WTC11 (cell line): ENCODE measurements around the gene NBAS. TPM values are rescaled to one million over a fixed set of nuclear protein-coding genes. Genes with fewer than 3 reads are reported as not detected.

Source experiments
- ATAC-seq: fragments of 200-7000 bp; cut with Tn5 transposase; 2 replicates; pipeline ENCODE4 v1.10.0; 2021; ENCODE audit warnings: mild to moderate bottlenecking, moderate library complexity
- CTCF ChIA-PET: fragments of 300-600 bp; sonication (Branson Sonifier 250); formaldehyde crosslinking; loops from one replicate; lab custom pipeline; 2021; ENCODE audit warnings: antibody characterized with exemption; lab: Charles Lee
- POLR2A ChIA-PET: fragments of 350-600 bp; sonication (Branson Sonifier 250); formaldehyde crosslinking; loops from one replicate; lab custom pipeline; 2021; ENCODE audit warnings: antibody characterized with exemption; lab: Charles Lee
- DNase-seq: peaks from one replicate; pipeline ENCODE4 v3.0.0; 2021; ENCODE audit warnings: low spot score
- H3K27ac Mint-ChIP-seq: 2 replicates; pipeline ENCODE4 v1.8.0; 2021; ENCODE audit warnings: mixed read lengths
- H3K27me3 Mint-ChIP-seq: 2 replicates; pipeline ENCODE4 v1.8.0; 2021; ENCODE audit warnings: low read depth, mild to moderate bottlenecking, moderate library complexity, mixed read lengths
- H3K36me3 Mint-ChIP-seq: 2 replicates; pipeline ENCODE4 v1.8.0; 2021; ENCODE audit warnings: mixed read lengths
- H3K4me1 Mint-ChIP-seq: 2 replicates; pipeline ENCODE4 v1.8.0; 2022; ENCODE audit warnings: mixed read lengths
- H3K4me3 Mint-ChIP-seq: 2 replicates; pipeline ENCODE4 v1.8.0; 2021; ENCODE audit warnings: mild to moderate bottlenecking, moderate library complexity, mixed read lengths
- H3K9me3 Mint-ChIP-seq: 2 replicates; pipeline ENCODE4 v1.8.0; 2021; ENCODE audit warnings: mixed read lengths
- ARID4B ChIP-seq: sonication (generic); formaldehyde crosslinking; IDR thresholded peaks from 2 replicates; pipeline ENCODE4 v1.8.0; 2023; ENCODE audit warnings: missing genetic modification reagents, mild to moderate bottlenecking, borderline replicate concordance
- ATF2 ChIP-seq: sonication (generic); formaldehyde crosslinking; IDR thresholded peaks from 2 replicates; pipeline ENCODE4 v1.8.1; 2022; ENCODE audit warnings: low read depth, missing genetic modification reagents, borderline replicate concordance
- CREM ChIP-seq: sonication (generic); formaldehyde crosslinking; IDR thresholded peaks from 2 replicates; pipeline ENCODE4 v1.8.1; 2022; ENCODE audit warnings: mild to moderate bottlenecking, missing genetic modification reagents, moderate library complexity
- ELF4 ChIP-seq: sonication (generic); formaldehyde crosslinking; IDR thresholded peaks from 2 replicates; pipeline ENCODE4 v1.8.1; 2022; ENCODE audit warnings: low read depth, mild to moderate bottlenecking, moderate library complexity, missing genetic modification reagents
- FOXJ3 ChIP-seq: sonication (generic); formaldehyde crosslinking; IDR thresholded peaks from 2 replicates; pipeline ENCODE4 v1.9.0; 2021; ENCODE audit warnings: missing genetic modification reagents, mild to moderate bottlenecking, borderline replicate concordance
- GTF2I ChIP-seq: fragments of 250-450 bp; sonication (Bioruptor Pico); conservative IDR thresholded peaks from 2 replicates; pipeline ENCODE4 v1.4.0; 2021; ENCODE audit warnings: mild to moderate bottlenecking
- KAT7 ChIP-seq: sonication (generic); formaldehyde crosslinking; IDR thresholded peaks from 2 replicates; pipeline ENCODE4 v1.8.1; 2023; ENCODE audit warnings: missing genetic modification reagents, mild to moderate bottlenecking, borderline replicate concordance
- MAX ChIP-seq: sonication (generic); formaldehyde crosslinking; IDR thresholded peaks from 2 replicates; pipeline ENCODE4 v1.8.0; 2022; ENCODE audit warnings: mild to moderate bottlenecking, missing genetic modification reagents
- NR1H2 ChIP-seq: sonication (generic); formaldehyde crosslinking; IDR thresholded peaks from 2 replicates; pipeline ENCODE4 v1.9.0; 2021; ENCODE audit warnings: mild to moderate bottlenecking, moderate library complexity, missing genetic modification reagents
- OVOL2 ChIP-seq: fragments of 250-450 bp; sonication (Bioruptor Pico); IDR thresholded peaks from 2 replicates; pipeline ENCODE4 v1.9.0; 2021; ENCODE audit warnings: mild to moderate bottlenecking, borderline replicate concordance
- TCF7 ChIP-seq: sonication (generic); formaldehyde crosslinking; IDR thresholded peaks from 2 replicates; pipeline ENCODE4 v1.8.0; 2022; ENCODE audit warnings: mild to moderate bottlenecking, low read depth, missing genetic modification reagents, moderate library complexity
- TEAD1 ChIP-seq: sonication (generic); formaldehyde crosslinking; IDR thresholded peaks from 2 replicates; pipeline ENCODE4 v1.8.0; 2022; ENCODE audit warnings: mild to moderate bottlenecking, missing genetic modification reagents
- TP53 ChIP-seq: sonication (generic); formaldehyde crosslinking; IDR thresholded peaks from 2 replicates; pipeline ENCODE4 v1.8.1; 2023; ENCODE audit warnings: mild to moderate bottlenecking, missing genetic modification reagents
- ZNF121 ChIP-seq: sonication (generic); formaldehyde crosslinking; IDR thresholded peaks from 2 replicates; pipeline ENCODE4 v1.8.0; 2023; ENCODE audit warnings: missing genetic modification reagents
- ZNF219 ChIP-seq: sonication (generic); formaldehyde crosslinking; IDR thresholded peaks from 2 replicates; pipeline ENCODE4 v1.8.0; 2023; ENCODE audit warnings: missing genetic modification reagents, mild to moderate bottlenecking, borderline replicate concordance
- ZNF263 ChIP-seq: sonication (generic); formaldehyde crosslinking; IDR thresholded peaks from 2 replicates; pipeline ENCODE4 v1.8.1; 2022; ENCODE audit warnings: low read depth, mild to moderate bottlenecking, moderate library complexity, missing genetic modification reagents
- total RNA-seq: library from RNA; stranded (reverse); gene quantifications from 3 replicates; pipeline ENCODE4 v1.2.3, GENCODE V29; 2021
- TF ChIP-seq, protein P1 (sequence below): sonication (generic); formaldehyde crosslinking; IDR thresholded peaks from 2 replicates; pipeline ENCODE4 v1.8.1; 2022; ENCODE audit warnings: mild to moderate bottlenecking, missing genetic modification reagents, moderate library complexity, borderline replicate concordance
- TF ChIP-seq, protein P2 (sequence below): sonication (generic); formaldehyde crosslinking; IDR thresholded peaks from 2 replicates; pipeline ENCODE4 v1.8.1; 2022; ENCODE audit warnings: missing genetic modification reagents, borderline replicate concordance

The NBAS gene
- total RNA-seq, 1 experiment from 2014 or later = 32.3 TPM

DNA sequence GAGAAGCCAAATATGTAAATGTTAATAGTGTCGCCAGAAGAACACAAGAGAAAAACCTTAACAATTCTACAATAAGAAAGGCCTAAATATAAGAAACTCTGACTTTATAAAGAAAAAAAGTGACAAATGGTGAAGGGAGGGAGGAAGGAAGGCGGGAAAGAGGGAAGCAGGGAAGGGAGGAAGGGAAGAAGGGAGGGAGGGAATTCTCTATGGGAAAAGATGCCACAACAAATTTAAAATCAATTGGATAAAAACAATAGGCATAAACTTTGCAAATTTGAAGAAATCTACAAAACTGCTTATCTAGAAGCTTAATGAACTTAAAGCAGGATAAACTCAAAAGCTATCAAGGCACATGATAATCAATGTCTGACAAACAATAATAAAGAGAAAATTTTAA lies 16.9 kb downstream of the NBAS start (continued):
- TF ChIP-seq ARID4B (CRISPR knock-in tag) (no peak), ZNF121 (no peak), ZNF263 (CRISPR knock-in tag) (no peak), GTF2I (CRISPR knock-in tag) (no peak), FOXJ3 (CRISPR knock-in tag) (no peak), OVOL2 (CRISPR knock-in tag) (no peak), MAX (CRISPR knock-in tag) (no peak), ZNF219 (no peak), ELF4 (no peak), KAT7 (CRISPR knock-in tag) (no peak), TP53 (CRISPR knock-in tag) (no peak), TCF7 (no peak)
- TF ChIP-seq, protein P1, sequence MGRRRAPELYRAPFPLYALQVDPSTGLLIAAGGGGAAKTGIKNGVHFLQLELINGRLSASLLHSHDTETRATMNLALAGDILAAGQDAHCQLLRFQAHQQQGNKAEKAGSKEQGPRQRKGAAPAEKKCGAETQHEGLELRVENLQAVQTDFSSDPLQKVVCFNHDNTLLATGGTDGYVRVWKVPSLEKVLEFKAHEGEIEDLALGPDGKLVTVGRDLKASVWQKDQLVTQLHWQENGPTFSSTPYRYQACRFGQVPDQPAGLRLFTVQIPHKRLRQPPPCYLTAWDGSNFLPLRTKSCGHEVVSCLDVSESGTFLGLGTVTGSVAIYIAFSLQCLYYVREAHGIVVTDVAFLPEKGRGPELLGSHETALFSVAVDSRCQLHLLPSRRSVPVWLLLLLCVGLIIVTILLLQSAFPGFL (CRISPR knock-in tag) = no peak

GRCh38 chr2:15543541-15543940 lies 17.6 kb downstream of the NBAS start:
- peaks cover 4% of the 10 kb centered on the region; the same call in 1 of the 2 replicates for H3K9me3 Mint-ChIP-seq
- TF ChIP-seq CREM (CRISPR knock-in tag) (no peak), TEAD1 (CRISPR knock-in tag) (no peak), ATF2 (no peak), NR1H2 (CRISPR knock-in tag) (no peak)
- TF ChIP-seq, protein P2, sequence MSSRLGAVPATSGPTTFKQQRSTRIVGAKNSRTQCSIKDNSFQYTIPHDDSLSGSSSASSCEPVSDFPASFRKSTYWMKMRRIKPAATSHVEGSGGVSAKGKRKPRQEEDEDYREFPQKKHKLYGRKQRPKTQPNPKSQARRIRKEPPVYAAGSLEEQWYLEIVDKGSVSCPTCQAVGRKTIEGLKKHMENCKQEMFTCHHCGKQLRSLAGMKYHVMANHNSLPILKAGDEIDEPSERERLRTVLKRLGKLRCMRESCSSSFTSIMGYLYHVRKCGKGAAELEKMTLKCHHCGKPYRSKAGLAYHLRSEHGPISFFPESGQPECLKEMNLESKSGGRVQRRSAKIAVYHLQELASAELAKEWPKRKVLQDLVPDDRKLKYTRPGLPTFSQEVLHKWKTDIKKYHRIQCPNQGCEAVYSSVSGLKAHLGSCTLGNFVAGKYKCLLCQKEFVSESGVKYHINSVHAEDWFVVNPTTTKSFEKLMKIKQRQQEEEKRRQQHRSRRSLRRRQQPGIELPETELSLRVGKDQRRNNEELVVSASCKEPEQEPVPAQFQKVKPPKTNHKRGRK = no peak

More at GRCh38 chr2:15543541-15543940, 17.6 kb downstream of the NBAS start:
- POLR2A ChIA-PET = no interaction called here
- H3K27me3 Mint-ChIP-seq = no peaks in the 10 kb centered on the region
- no peak overlapping the region for H3K4me3 Mint-ChIP-seq
- DNase-seq (no peak), ATAC-seq (no peak)
- CTCF ChIA-PET = interaction anchor here (1.0 kb wide), 1 partner anchor 34 kb away, joined by 4 read pairs; no protein-coding TSS in a partner anchor
- H3K36me3 Mint-ChIP-seq = peaks cover 17% of the 10 kb centered on the region
- H3K4me1 Mint-ChIP-seq = peaks cover 3% of the 10 kb centered on the region
- no peak overlapping the region for H3K27ac Mint-ChIP-seq
